Neural cell (in vitro differentiated cells): ENCODE measurements around the gene FNDC3B.

Experiments
- EP300 ChIP-seq: fragments of 450-650 bp; conservative IDR thresholded peaks from 2 replicates; pipeline ENCODE4 v1.6.1; 2014; ENCODE audit warnings: antibody characterized with exemption, mild to moderate bottlenecking, moderate library complexity; ENCODE audit not compliant: poor library complexity, severe bottlenecking
- EZH2 ChIP-seq: fragments of 200-600, 300-800 bp; shearing (Covaris generic), sonication (generic); IDR thresholded peaks from 2 replicates; pipeline ENCODE4 v1.6.1; 2014; ENCODE audit warnings: antibody characterized with exemption, low read length, borderline replicate concordance, mild to moderate bottlenecking; ENCODE audit not compliant: insufficient read depth, poor library complexity, severe bottlenecking
- MXI1 ChIP-seq: fragments of 450-650 bp; conservative IDR thresholded peaks from 2 replicates; pipeline ENCODE4 v1.6.1; 2014; ENCODE audit warnings: antibody characterized with exemption, mild to moderate bottlenecking; ENCODE audit not compliant: poor library complexity, severe bottlenecking
- POLR2AphosphoS5 ChIP-seq: IDR thresholded peaks from 2 replicates; pipeline ENCODE4 v1.6.1; 2012
- RAD21 ChIP-seq: fragments of 450-650 bp; conservative IDR thresholded peaks from 2 replicates; pipeline ENCODE4 v1.6.1; 2014; ENCODE audit warnings: antibody characterized with exemption, mild to moderate bottlenecking, moderate library complexity
- REST ChIP-seq: IDR thresholded peaks from 2 replicates; pipeline ENCODE4 v1.6.1; 2012; ENCODE audit warnings: borderline replicate concordance
- SMC3 ChIP-seq: fragments of 450-650 bp; conservative IDR thresholded peaks from 2 replicates; pipeline ENCODE4 v1.6.1; 2014; ENCODE audit warnings: antibody characterized with exemption, mild to moderate bottlenecking, moderate library complexity; ENCODE audit not compliant: poor library complexity
- TAF1 ChIP-seq: IDR thresholded peaks from 2 replicates; pipeline ENCODE4 v1.6.1; 2012; ENCODE audit warnings: low read depth
- TF ChIP-seq, protein P1 (sequence below): fragments of 450-650 bp; IDR thresholded peaks from 2 replicates; pipeline ENCODE4 v1.5.1; 2014; ENCODE audit warnings: antibody characterized with exemption, mild to moderate bottlenecking, moderate library complexity; ENCODE audit not compliant: poor library complexity, severe bottlenecking

DNA sequence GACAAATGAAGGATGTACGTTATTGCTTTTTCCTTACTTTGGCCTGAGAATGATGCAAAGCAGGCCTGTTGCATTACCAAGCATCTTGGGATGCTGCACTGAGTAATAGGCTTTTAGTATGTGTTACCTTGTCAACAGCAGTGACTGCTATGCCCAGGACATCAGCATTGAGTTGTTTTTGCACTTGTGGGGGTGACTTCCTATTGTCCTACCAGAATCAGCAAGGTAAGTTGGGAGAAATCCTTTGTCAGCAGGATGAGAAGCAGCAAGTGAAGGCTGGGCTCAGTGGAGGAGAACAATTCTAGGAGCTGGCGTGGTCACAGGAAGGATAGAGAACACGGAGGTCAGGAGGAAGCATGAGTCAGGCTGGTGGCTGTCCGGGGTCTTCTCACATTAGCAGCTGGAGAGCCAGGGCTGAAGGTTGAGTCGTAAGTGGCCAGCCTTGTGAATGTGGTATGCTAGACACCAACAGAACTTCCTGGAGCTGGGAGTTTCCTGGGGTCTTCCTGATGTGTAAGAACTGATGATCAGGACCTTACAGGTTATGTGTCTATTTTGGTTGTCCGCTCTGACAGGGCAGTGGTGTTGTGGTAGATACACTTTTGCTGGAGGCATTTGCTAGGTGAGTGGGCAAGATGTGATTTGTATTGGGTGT lies 142.7 kb downstream of the FNDC3B start:
- TF ChIP-seq, protein P1, sequence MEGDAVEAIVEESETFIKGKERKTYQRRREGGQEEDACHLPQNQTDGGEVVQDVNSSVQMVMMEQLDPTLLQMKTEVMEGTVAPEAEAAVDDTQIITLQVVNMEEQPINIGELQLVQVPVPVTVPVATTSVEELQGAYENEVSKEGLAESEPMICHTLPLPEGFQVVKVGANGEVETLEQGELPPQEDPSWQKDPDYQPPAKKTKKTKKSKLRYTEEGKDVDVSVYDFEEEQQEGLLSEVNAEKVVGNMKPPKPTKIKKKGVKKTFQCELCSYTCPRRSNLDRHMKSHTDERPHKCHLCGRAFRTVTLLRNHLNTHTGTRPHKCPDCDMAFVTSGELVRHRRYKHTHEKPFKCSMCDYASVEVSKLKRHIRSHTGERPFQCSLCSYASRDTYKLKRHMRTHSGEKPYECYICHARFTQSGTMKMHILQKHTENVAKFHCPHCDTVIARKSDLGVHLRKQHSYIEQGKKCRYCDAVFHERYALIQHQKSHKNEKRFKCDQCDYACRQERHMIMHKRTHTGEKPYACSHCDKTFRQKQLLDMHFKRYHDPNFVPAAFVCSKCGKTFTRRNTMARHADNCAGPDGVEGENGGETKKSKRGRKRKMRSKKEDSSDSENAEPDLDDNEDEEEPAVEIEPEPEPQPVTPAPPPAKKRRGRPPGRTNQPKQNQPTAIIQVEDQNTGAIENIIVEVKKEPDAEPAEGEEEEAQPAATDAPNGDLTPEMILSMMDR = no peak
- no peak for TF ChIP-seq POLR2AphosphoS5
- TF ChIP-seq TAF1 = no peak
- TF ChIP-seq EP300 = no peak
- TF ChIP-seq SMC3 = no peak
- no peak for TF ChIP-seq MXI1
- TF ChIP-seq EZH2 = no peak
- no peak for TF ChIP-seq REST
- no peak for TF ChIP-seq RAD21
